HL-60 (cell line): ENCODE data around the gene SLC3A2.

ENCODE experiments used
- DNase-seq, 2 experiments: peaks; one replicate each; pipeline ENCODE4 v3.0.0-alpha.2; 2010 to 2020; ENCODE audit warnings: low read depth in 1 of 2, low spot score in 1 of 2
- H3K27ac ChIP-seq: fragments of 250-450 bp; sonication (Bioruptor Pico); replicated peaks from 2 replicates; pipeline ENCODE4 v1.5.1; 2020; ENCODE audit warnings: mild to moderate bottlenecking, moderate library complexity
- H3K27me3 ChIP-seq: fragments of 250-450 bp; sonication (Bioruptor Pico); 2 replicates; pipeline ENCODE4 v1.5.1; 2021; ENCODE audit warnings: mild to moderate bottlenecking, moderate library complexity; ENCODE audit not compliant: insufficient read depth, poor library complexity, severe bottlenecking
- H3K4me3 ChIP-seq: replicated peaks from 2 replicates; pipeline ENCODE4 v1.5.1; 2011; ENCODE audit warnings: mild to moderate bottlenecking, control low read depth, low read length; ENCODE audit not compliant: insufficient read depth
- GABPA ChIP-seq: IDR thresholded peaks from 2 replicates; pipeline ENCODE4 v1.6.1; 2012; ENCODE audit warnings: low read depth
- POLR2AphosphoS5 ChIP-seq: IDR thresholded peaks from 2 replicates; pipeline ENCODE4 v1.6.1; 2012; ENCODE audit warnings: low read depth
- SPI1 ChIP-seq: IDR thresholded peaks from 2 replicates; pipeline ENCODE4 v1.6.1; 2012; ENCODE audit warnings: low read depth, mild to moderate bottlenecking, borderline replicate concordance
- TF ChIP-seq, protein P1 (sequence below): IDR thresholded peaks from 2 replicates; pipeline ENCODE4 v1.6.1; 2012; ENCODE audit warnings: low read depth; ENCODE audit not compliant: insufficient replicate concordance
- TF ChIP-seq, protein P2 (sequence below): IDR thresholded peaks from one replicate; pipeline ENCODE4 v1.5.1; 2011; ENCODE audit warnings: low read length, control low read depth, inconsistent platforms; ENCODE audit not compliant: insufficient read depth

Gene SLC3A2

DNA sequence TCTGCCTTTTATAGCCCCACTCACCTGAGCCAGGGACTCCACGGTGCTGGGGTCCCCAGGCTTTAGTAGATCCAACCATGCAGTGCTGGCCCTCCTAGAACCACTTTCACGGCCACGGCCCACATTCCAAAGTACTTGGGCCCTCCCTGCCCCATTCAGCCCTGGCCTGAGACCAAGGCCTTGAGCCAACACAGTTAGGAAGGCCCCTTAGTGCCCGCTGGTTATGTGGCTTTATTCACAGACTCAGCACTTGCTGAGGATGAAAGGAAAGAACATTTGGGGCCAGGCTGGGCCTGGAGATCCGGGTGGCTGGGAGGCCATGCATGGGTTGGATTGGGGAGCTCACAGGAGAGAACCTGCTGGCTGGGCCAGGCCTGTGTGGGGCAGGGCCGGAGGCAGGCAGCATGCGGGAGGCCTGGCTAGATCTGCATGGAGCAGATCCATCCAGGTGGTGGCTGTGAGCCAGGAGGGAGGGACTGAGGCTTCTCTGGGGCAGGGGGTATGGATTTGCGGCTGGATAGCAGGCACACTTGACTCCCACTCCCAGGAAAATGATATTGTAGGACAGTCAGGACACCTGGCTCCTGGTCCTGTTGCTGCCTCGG, 27.9 kb downstream of the SLC3A2 start:
- Histone ChIP-seq H3K27ac (no peak overlapping the region), H3K4me3 (no peak overlapping the region), H3K27me3 (peaks cover 8% of the 10 kb centered on the region)
- no peak for DNase-seq
- TF ChIP-seq, protein P1, sequence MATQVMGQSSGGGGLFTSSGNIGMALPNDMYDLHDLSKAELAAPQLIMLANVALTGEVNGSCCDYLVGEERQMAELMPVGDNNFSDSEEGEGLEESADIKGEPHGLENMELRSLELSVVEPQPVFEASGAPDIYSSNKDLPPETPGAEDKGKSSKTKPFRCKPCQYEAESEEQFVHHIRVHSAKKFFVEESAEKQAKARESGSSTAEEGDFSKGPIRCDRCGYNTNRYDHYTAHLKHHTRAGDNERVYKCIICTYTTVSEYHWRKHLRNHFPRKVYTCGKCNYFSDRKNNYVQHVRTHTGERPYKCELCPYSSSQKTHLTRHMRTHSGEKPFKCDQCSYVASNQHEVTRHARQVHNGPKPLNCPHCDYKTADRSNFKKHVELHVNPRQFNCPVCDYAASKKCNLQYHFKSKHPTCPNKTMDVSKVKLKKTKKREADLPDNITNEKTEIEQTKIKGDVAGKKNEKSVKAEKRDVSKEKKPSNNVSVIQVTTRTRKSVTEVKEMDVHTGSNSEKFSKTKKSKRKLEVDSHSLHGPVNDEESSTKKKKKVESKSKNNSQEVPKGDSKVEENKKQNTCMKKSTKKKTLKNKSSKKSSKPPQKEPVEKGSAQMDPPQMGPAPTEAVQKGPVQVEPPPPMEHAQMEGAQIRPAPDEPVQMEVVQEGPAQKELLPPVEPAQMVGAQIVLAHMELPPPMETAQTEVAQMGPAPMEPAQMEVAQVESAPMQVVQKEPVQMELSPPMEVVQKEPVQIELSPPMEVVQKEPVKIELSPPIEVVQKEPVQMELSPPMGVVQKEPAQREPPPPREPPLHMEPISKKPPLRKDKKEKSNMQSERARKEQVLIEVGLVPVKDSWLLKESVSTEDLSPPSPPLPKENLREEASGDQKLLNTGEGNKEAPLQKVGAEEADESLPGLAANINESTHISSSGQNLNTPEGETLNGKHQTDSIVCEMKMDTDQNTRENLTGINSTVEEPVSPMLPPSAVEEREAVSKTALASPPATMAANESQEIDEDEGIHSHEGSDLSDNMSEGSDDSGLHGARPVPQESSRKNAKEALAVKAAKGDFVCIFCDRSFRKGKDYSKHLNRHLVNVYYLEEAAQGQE: no peak
- TF ChIP-seq, protein P2, sequence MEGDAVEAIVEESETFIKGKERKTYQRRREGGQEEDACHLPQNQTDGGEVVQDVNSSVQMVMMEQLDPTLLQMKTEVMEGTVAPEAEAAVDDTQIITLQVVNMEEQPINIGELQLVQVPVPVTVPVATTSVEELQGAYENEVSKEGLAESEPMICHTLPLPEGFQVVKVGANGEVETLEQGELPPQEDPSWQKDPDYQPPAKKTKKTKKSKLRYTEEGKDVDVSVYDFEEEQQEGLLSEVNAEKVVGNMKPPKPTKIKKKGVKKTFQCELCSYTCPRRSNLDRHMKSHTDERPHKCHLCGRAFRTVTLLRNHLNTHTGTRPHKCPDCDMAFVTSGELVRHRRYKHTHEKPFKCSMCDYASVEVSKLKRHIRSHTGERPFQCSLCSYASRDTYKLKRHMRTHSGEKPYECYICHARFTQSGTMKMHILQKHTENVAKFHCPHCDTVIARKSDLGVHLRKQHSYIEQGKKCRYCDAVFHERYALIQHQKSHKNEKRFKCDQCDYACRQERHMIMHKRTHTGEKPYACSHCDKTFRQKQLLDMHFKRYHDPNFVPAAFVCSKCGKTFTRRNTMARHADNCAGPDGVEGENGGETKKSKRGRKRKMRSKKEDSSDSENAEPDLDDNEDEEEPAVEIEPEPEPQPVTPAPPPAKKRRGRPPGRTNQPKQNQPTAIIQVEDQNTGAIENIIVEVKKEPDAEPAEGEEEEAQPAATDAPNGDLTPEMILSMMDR: no peak
- TF ChIP-seq SPI1 (no peak), POLR2AphosphoS5 (no peak), GABPA (no peak)

DNA sequence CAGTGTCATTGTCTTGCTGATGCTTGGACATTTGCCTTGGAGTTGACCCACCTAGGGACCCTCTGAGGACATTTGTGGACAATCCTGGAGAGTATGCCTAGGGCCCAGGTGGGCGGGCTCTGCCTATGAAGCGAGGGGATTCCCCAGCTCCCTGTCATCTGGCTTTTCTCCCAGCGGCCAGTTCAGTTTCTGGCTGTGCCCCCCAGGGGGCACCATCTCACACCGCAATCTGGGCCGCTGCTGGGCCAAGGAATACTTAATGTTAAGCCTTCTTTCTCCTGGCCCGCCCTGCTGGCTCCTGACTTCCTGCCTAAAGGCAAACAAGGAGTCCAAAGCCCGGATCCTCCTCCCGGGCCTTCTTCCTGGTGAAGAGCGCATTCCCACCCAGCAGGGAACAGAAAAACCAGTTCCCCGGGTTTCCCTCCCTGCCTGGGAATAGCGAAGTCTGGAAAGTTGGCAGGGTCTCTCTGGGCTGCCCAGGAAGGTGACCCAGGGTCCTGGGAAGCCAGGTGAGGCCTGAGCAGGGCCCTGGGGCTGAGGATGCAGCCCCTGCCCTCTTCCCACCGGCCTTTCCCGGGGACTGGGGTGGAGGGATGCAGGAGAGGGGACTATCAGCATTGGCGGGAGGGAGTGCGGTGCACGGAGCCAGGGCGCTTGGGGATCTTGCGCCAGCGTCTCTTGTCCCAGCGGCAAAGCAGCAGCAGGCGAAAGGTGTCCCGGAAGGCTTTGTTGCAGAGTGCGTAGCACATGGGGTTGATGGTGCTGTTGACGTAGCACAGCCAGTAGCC, 28.6 kb downstream of the SLC3A2 start:
- DNase-seq: no peak
- H3K27me3 ChIP-seq: peaks cover 8% of the 10 kb centered on the region
- H3K27ac ChIP-seq: no peak overlapping the region
- TF ChIP-seq, protein P2: peak; percentile 6
- no peak for TF ChIP-seq POLR2AphosphoS5
- no peak overlapping the region for H3K4me3 ChIP-seq

DNA sequence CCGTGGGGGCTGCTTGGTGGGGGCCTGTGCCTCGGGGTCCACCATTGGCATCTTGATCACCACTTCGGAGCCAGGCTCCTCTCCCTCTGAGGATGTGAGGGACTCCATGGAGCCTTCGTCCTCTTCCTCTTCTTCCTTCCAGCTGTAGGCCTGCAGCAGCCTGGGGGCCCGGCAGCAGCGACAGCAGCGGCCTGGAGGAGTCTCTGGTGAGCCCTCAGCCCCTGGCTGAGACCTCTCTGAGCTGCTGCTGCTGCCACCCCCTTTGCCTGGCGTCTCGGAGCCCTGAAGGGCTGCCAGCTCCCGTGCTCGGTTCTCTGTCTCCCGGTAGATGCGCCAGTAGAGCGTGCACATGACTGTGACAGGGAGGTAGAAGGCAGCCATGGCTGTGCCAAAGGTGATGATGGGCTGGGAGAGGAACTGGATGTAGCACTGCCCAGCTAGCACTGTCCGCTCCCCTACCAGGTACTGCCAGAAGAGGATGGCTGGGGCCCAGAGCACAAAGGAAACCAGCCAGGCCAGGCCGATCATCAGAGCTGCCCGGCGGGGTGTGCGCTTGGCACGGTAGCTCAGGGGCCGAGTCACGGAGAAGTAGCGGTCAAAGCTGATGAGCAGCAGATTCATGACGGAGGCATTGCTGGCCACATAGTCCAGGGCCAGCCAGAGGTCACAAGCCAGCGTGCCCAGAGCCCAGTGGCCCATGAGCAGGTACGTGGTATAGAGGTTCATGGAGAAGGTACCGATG, 29.6 kb downstream of the SLC3A2 start:
- H3K27ac ChIP-seq: no peak overlapping the region
- TF ChIP-seq, protein P1: no peak
- no peak for TF ChIP-seq POLR2AphosphoS5
- TF ChIP-seq SPI1: no peak
- TF ChIP-seq, protein P2: no peak
- no peak for TF ChIP-seq GABPA
- H3K4me3 ChIP-seq: no peak overlapping the region
- no peak for DNase-seq
- H3K27me3 ChIP-seq: peaks cover 8% of the 10 kb centered on the region
